Amniotic epithelial cell (primary cell): ENCODE data around the gene RCOR1.

Experiments used
- DNase-seq: peaks from one replicate; pipeline ENCODE4 v3.0.0-alpha.2; 2010; ENCODE audit warnings: low read depth

RCOR1 gene

DNA sequence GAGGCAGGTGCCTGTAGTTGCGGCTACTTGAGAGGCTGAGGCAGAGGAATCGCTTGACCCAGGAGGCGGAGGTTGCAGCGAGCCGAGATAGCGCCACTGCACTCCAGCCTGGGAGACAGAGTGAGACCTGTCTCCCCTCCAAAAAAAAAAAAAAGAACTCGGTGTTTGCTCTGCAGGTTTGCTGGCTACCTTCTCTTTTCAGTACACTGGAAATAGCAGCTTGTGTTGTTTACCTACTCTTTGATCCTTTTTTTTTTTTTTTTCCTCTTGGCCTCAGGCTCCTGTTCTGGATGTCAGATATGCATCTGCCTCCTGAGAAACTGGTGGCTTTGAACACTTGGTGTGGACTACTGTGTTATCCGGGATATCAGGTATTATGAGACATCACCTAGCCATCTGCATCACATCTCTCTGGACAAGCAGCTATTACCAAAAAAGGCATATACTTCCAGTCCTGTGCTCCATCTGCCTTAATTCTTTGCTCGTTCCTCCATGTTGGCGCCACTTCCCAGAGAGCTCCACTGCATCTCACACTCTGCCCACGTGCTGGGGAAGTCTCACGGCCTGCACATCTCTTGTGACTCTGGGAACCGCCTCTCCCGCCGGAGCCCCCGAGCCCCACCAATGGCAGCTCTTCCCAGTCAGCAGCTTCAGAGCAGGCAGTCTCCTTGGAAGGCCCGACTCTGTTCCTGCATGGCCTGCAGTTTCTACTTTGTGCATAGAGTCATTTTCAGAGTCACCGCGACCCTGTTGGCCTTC is 133.9 kb downstream of the RCOR1 start:
- no peak for DNase-seq

DNA sequence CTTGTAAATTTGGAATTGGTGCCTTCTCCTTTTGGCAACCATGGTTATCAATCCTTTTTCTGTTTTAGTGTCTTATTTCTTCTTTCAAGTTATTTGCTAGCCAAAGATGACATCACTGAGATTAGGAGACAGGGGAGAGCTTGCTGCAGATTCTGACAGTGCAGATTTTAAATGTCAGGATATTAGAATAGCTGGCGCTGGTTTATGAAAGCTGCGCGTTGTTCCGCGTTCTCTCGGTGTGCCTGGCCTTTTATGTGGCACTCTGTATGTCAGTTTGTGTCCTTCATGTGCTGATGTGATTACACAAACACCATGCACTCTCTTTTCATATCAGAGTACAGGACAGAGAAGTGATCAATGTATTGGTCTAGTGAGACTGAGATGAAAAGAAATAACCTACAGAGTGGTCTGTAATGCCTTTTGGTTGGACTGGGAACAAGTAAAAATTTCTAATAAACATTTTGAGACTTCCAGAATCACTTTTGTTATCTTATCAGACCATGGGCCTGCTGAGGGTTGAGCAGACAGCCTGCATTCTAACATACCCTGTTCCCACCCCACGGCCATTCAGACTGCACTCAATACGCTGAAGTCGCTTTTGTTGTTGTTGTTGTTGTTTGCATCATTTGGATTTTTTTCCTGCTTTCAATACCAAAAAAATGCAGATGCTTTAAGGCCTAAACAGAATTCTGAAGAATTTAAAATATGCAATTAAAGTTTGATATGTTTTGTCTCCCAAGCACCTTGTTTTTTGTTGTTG is 135.1 kb downstream of the RCOR1 start:
- DNase-seq: peak; percentile 7

DNA sequence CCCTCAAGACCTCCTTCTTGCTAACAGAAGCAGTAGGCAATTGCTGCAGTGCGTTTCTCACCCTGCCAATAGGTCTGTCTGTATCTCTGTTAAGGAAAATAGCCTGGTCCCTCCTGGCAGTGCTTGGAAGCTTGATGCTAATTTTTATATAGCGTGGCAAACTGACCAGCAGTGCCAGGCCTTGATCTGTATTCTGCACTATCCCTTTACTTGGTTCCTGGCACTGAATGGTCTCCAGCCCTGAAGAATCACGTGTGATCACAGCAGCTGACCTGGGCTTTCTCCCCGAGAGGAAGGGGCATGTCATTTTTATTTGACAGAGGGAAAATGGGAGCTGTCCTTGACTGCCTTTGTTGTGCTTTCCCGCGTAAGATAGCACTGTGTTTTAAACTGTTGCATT is 136.1 kb downstream of the RCOR1 start:
- DNase-seq: no peak

DNA sequence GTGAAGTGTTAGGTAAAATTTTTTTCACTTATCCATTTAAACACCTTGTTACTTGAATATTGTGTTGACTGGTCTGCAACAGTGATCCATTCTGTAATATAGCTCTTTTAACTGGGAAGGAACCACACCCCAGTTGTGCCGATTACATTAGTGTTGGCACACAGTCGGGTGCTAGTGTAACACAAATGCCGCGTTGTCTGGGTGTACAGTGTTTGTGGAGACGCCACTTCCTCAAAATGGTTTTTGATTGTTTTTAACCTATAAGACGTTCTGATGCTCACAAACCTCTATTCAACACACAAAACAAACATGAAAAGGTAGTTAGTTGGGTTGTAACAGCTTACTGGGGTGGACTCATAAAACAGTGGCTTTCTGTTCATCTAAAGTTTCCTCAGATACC is 136.8 kb downstream of the RCOR1 start:
- DNase-seq: no peak

DNA sequence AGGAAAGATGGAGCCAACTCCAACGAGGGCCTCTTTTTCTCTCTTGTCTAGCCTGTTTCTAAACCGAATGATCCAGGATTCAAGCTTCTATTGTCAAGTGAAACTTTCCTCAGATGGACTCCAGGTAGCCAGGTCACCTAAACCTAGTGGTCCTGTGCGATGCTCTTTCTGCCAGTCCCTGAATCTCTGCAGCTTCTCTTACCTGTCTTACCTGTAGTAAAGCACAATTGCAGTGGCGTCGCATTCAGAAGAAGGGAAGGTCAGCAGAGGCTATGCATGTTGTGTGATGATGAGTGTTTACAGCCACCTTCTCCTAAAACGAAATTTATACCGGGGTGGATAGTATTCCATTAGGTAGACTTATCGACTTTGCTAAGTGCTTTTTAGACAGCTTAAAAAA is 137.4 kb downstream of the RCOR1 start:
- no peak for DNase-seq

DNA sequence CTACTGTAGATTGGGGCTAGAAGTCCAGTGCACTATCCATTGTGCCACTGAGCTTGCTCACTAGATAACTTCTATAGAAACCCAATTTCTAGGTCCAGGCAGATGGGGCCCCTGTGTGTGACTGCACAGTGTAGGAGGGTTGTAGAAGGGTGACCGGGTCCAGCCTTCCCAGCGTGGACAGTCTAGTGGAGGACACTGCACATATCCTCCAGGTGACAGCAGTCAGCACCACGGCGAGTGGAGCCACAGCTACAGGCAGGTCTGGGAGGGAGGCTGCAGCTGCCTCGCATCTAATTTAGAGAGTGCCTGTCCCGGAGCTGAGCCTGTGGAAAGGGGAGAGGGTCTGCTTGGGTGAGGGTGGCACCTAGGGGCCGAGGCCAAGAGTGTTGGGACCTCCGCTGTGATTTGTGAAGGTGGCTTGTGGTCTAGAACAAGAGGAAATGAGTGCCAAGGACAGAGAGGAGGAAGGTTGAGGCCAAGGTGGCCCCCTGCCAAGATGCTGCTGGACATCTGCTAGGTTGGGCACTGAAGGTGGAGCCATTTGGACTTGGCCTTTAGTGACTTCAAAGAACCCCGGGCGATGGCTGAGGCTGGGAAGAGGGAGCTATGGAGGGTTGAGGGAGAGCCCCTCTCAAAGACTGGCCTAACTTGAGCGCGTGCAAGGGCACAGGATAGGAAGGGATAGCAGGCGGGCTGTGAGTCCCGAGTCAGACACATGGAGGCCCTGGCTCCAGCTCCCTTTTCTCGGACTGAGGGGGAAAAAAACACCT is 138.8 kb downstream of the RCOR1 start:
- DNase-seq: no peak

DNA sequence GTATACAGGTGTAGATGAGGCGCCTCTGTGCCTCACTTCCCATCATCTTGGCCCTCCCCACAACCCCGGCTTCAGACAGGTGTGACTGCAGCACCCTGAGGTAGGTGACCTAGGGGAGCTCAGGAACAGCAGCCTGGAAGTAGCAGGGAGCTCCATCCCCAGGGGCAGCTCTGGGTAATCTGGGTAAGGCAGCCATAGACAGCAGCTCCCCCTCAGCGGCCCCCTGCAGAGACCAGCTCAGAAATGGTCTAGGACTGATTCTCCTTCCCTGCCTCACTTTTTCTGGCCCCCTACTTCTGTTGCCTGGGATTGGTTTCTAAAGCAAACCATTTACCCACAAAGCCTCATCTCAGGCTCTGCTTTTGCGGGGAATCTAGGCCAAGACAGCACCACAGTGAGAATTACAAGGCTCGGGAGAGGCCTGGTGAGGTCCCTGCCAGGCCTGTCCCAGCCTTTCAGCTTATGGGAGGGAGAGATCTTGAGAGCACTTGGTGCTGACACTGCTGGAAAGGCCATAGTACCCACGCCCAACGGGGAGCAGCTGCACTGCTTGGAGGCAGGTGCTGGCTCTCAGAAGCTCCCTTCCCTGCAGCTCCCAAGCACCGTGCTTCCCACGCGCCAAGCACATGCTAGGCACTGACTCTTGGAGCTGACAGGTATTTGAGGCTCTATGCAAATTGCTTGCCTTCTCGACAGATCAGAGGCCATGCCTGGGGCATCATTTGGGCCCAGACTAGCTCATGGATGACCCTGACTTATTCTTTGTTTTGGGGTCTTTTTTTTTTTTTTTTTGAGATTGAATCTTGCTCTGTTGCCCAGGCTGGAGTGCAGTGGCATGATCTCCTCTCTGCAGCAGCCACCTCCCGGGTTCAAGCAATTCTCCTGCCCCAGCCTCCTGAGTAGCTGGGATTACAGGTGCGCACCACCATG is 139.7 kb downstream of the RCOR1 start:
- no peak for DNase-seq

DNA sequence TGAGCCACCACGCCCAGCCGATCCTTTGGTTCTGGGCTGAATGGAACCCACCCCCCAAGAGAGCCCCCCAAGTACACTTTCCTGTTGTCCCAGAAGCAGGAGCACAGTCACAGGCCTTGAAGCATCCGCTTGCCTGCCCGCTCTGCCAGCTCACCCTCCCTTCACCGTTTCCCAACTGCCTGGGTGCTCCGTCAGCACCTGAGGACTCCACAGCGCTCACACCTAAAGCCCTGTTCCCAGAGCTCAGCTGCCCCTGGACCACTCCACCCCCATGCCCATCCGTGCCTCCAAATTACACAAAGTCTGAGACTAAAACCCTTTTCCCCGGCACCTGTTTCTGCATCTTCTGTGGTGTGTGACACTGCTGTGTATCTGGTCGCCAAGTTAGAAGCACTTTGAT is 140.5 kb downstream of the RCOR1 start:
- DNase-seq: no peak

DNA sequence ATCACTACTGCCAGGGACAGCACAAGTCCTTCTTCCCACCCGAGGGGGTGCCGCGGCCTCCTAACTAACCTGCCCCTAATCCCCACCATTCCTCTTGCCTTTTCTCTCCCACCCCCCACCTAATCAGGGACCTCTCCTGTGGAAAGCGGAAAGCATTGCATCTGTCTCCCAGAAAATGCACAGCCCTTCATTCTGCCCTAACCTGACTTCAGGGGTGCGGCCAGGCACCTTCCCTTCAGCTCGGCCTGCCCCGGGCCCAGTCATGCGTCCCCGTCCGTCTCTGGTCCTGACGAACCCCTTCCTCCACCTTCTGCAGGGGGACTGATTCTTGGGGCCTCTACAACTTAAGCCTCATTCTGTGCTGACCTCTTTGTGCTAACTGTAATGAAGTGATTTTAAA is 140.9 kb downstream of the RCOR1 start:
- DNase-seq: no peak

DNA sequence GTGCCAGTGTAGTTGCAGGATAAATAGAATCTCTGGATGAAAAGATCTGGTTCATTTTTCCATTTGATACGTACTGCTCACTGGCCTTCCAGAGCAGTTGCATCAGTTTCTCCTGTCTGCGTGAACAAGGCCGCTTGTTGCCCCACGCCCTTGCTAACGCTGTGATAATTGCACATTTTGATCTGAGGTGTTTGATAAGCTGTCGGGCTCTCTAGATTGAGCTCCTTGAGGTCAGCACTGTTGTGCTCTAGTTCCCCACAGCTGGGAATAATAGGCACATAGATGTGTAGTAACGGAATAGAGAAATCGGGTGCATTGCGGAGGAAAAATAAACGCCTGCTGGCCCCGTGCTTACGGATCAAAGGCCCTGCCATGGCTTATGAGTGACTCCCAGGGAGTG is 142.0 kb downstream of the RCOR1 start:
- no peak for DNase-seq

DNA sequence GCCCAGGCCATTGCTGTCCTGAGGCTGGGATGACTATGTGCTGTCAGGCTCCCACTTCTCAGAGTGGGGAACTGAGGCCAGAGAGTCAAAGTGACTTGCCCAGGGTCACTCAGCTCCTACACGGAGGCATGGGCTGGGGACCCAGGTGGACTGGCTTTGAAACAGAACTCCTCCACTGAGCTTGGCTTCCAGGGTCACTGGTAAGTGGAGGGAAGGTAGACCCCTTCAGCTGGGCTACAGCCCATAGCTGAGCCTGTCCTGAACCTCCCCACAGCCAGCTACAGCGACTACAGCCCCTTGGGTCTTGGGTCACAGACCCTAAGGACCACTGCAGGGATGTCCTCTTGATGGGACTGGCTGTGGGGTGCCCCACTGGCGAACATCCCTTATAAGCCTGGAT is 144.5 kb downstream of the RCOR1 start:
- DNase-seq: no peak

DNA sequence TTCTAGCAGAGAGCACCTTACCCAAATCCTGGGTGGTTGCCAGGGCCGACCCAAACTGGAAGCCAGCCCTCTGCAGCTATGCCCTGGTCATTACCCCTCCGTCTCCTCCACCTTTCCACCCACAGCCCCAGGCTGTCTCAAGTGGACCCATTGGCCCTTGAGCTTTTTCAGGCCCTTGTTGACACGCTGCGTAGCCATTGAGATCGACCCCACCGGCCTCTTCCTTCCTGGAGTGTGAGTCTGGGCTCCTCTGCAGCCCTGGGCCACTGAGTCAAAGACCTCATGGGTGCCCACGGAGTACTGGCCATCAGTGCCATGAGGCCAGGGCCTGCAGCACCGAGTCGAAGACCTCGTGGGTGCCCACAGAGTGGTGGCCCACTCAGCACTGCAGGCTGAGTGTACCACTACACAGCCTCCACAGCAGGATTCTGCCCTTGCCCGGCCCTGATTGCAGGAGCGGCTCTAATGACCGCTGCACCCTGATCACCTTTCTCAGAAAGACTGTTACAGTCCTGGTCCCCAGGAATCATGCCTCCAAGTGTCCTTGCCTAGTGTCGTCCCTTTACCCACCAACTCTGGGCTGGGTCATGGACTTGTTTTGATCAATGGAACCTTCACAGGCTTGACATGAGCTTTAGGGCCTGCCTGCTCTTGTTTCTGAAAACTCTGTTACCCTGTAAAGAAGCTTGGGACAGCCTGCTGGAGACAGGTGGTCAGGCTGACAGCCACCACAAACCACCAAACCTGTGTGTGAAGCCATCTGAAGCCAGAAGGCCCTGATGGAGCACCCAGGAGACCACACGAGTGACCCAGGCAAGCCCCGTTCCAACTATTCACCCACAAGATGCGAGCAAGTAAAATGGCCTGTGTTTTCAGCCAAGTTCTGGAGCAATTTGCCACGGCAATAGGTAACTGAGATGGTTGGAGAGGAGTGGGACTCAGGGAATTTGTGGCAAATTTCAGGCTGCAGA is 145.2 kb downstream of the RCOR1 start:
- DNase-seq: no peak

DNA sequence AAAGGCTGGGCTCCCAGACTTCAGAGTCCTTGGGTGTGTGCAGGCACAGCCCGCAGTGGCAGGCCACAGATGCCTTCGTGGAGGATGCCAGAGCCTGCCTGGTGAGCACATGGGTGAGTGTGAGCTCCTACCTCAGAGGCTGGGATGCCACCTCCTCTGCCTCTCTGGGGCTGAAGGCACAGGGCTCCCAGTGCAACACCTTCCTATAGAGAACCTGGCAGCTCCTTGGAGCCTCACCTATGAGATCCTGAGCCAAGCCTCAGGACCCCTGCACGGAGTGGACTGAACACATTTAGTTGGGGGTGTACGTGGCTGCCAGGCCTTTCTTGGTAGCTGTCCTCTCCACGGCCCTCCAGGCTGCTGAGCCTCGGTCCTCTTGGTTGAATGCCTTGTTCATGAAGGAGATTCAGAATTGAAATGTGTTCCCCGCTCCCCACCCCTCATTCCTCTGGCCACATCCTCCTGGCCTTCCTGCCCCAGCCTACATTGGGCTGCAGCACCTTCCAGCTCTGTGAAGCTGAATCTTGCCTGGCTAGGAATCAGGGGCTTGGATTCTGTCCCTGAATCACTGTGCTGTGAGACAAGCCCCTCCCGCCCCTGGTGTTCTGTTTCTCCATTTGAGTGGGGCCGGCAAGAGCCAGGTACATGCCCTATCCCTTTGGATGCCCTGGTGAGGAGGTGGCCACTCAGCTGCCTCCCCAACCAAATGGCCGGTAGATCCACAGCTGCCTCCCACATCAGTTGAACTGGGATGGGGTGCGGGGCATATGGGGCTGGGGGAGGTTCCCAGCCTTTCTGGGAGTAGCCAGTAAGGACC is 146.1 kb downstream of the RCOR1 start:
- DNase-seq: no peak

DNA sequence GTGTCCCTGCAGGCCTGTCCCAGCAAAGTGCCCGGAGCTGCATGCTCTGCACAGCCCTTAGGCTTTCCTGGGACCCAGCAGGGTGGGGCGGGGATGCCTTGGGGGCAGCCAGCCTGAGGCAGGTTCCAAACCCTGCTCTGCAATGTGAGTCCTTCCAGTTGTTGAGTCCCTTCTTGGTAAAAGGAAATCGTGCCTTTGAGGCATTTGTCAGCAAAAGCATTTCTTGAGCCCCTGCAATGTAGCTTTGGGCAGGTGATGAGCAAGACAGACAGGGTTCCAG is 146.7 kb downstream of the RCOR1 start:
- DNase-seq: no peak

DNA sequence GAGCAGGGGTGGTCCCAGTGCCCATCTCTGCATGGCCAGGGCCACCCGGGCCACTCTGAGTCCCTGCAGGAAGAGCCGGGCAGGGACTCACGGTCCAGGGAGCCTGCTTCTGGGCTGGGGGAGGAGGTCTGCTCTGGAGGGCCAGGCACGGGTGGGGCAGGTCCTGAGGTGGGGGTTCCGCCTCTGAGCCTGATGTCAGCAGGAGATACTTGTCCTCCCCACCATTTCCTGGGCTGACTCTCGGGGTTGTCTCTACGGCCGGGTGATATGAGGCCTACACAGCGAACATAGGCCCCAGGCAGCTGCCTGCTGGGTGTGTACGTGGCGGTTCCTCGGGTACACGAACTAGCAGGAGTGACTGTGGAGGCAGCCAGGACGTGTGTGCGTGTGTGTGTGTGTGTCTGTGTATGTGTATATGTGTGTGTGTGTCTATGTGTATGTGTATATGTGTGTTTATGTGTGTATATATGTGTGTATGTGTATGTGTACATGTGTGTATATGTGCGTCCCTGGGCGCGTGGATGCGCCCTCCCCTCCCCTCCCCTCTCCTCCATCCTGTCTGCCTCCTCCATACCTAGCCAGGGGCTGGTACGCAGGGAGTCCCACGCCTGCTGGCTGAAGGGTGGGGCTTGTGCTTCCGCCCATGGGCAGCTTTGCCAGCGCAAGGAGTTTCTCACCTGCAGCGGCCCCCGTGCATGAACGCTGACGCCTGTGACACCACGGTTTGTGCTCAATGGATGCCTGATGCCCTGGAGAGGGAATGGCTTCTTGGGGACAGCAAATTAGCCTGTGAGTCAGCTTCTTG is 154.4 kb downstream of the RCOR1 start:
- DNase-seq: no peak

DNA sequence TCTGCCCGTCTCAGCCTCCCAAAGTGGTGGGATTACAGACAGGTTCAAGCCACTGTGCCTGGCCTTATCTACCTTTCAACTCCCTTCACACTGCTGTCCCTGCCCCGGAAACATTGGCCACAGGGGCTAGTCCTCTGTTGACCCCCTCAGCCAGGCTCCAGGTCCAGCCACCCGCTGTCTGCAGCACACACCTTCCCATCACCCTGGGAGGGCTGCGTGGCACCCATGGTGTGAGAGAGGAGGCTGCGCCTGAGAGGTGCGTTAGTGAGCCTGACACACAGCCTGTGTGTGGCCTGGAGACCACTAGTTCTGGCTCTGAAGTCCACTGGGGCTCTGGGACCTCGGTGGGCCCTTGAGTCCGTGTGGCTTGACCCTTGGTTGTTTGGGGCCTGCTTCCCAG is 156.4 kb downstream of the RCOR1 start:
- no peak for DNase-seq

DNA sequence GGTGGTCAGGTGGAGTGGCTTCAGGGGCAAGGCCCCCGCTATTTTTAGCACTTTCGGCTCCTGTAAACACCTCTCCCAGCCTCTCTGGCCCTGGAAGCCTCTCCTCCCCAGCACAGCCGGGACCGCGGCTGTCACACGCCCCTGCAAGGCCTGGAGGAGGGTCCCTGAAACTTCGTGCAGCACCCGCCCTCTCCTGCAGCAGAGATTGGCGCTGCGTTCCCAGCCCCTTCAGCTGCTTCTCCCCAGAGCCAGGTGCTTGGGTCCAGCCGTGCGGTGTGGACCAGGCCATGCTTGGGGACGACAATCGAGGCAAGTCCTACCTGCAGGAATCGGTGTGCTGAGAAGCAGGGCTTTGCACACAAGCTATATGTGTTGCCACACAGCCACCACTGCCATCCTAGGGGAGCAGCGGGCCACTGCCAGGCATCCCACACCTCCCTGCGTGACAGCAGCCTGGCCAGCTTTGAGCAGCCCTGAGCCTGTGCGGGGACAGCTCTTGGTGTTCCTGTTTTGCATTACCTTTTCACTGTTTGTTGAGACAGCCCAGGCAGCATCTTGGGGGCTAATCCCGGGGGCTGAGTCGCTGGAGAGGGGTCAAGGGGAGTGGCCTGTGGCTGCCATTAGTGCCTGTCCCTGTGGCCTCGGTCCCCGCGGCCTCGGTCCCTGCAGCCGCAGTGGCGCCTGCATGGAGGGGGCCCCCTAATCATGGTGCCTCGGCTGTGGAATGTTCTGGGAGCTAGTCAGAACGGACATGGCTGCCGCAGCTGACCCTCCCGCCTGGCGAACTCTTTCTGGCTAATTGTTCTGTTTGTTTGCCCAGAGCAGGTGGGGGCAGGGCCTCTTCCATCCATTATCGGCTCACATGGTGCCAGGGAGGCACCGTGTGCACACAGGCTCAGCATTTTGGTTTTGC is 157.2 kb downstream of the RCOR1 start:
- DNase-seq: no peak

DNA sequence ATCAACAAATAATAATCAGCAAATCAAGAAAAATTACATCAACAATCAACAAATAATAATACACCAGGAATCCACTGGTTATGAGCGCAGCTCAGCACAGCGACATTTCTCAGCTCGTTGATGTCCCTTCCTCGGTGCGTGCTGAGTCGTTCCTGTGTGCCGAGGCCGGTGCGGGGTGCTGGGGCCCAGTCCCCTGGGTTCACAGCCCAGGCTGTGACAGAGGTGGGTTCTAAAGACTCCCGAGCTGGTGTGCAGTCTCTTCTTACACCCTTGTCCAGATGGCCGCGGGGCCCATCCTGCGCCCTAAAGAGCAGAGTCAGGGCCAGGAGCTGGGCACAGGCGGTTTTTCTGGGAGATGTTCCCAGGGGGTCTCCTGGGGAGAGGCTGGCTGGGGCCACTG is 157.9 kb downstream of the RCOR1 start:
- no peak for DNase-seq
